SK-N-SH (cell line): ENCODE measurements around the gene C16orf87. TPM values are rescaled to one million over a fixed set of nuclear protein-coding genes. Genes with fewer than 3 reads are reported as not detected.

Experiments used
- CTCF ChIA-PET: fragments of 300-600, 350-600 bp; formaldehyde crosslinking; extraction: SDS; loops from one replicate; lab custom pipeline; 2021; lab: Yijun Ruan, JAX
- POLR2A ChIA-PET: fragments of 350-600 bp; sonication (Branson Sonifier 250); formaldehyde crosslinking; extraction: SDS; loops from one replicate; lab custom pipeline; 2020; ENCODE audit warnings: antibody characterized with exemption, inconsistent platforms; lab: Yijun Ruan, JAX
- DNase-seq: peaks from one replicate; pipeline ENCODE4 v3.0.0; 2012
- H2AFZ ChIP-seq: fragments of 200-600 bp; sonication (generic); 2 replicates; pipeline ENCODE4 v1.8.1; 2016; ENCODE audit warnings: antibody characterized with exemption, mild to moderate bottlenecking, low read depth
- H3F3A ChIP-seq: fragments of 200-600 bp; sonication (generic); replicated peaks from 2 replicates; pipeline ENCODE3; 2016; ENCODE audit warnings: antibody characterized with exemption, mild to moderate bottlenecking; ENCODE audit not compliant: insufficient read depth
- H3K27ac ChIP-seq, 2 experiments: fragments of 200-500 bp in 1 of 2; fragments of 200-600 bp in 1 of 2; sonication (Bioruptor generic) in 1 of 2; sonication (generic), shearing (Covaris generic) in 1 of 2; 2 replicates each; pipeline versions ENCODE4 v1.5.1 to v1.6.1; 2014 to 2016; ENCODE audit warnings: low read depth in 2 of 2, inconsistent platforms in 1 of 2, low read length in 1 of 2, mild to moderate bottlenecking in 1 of 2, mixed read lengths in 1 of 2
- H3K27me3 ChIP-seq: fragments of 200-600 bp; sonication (generic), shearing (Covaris generic); 2 replicates; pipeline ENCODE4 v1.6.1; 2016; ENCODE audit warnings: mixed run types; ENCODE audit not compliant: insufficient read depth
- H3K36me3 ChIP-seq, 2 experiments: fragments of 200-500 bp in 1 of 2; fragments of 200-600 bp in 1 of 2; sonication (Bioruptor generic) in 1 of 2; sonication (generic) in 1 of 2; replicated peaks in 1 of 2; 2 replicates each; pipeline versions ENCODE3 to v1.5.1; 2014 to 2016; ENCODE audit warnings: low read length in 1 of 2, mild to moderate bottlenecking in 1 of 2; ENCODE audit not compliant: insufficient read depth in 2 of 2, control insufficient read depth in 1 of 2
- H3K4me1 ChIP-seq, 2 experiments: fragments of 200-500 bp in 1 of 2; fragments of 200-600 bp in 1 of 2; sonication (Bioruptor generic) in 1 of 2; sonication (generic), shearing (Covaris generic) in 1 of 2; 2 replicates each; pipeline versions ENCODE4 v1.5.1 to v1.6.1; 2014 to 2016; ENCODE audit warnings: low read depth in 1 of 2, low read length in 1 of 2, mixed run types in 1 of 2; ENCODE audit not compliant: insufficient read depth in 2 of 2, control insufficient read depth in 1 of 2
- H3K4me2 ChIP-seq: fragments of 200-600 bp; sonication (generic), shearing (Covaris generic); 2 replicates; pipeline ENCODE4 v1.6.1; 2017; ENCODE audit warnings: mixed run types
- H3K4me3 ChIP-seq, 2 experiments: fragments of 200-500 bp in 1 of 2; fragments of 200-600 bp in 1 of 2; sonication (Bioruptor generic) in 1 of 2; sonication (generic), shearing (Covaris generic) in 1 of 2; 2 replicates each; pipeline versions ENCODE4 v1.5.1 to v1.8.1; 2014 to 2016; ENCODE audit warnings: low read depth in 2 of 2, inconsistent platforms in 1 of 2, low read length in 1 of 2, mild to moderate bottlenecking in 1 of 2, mixed read lengths in 1 of 2, moderate library complexity in 1 of 2
- H3K79me2 ChIP-seq: fragments of 200-600 bp; sonication (generic); 2 replicates; pipeline ENCODE4 v1.8.1; 2017; ENCODE audit warnings: mild to moderate bottlenecking; ENCODE audit not compliant: insufficient read depth
- H3K9ac ChIP-seq: fragments of 200-600 bp; sonication (generic); 2 replicates; pipeline ENCODE4 v1.6.1; 2017; ENCODE audit warnings: mixed run types
- H3K9me2 ChIP-seq: fragments of 200-600 bp; sonication (generic); 2 replicates; pipeline ENCODE4 v1.6.1; 2017; ENCODE audit warnings: mixed run types
- H3K9me3 ChIP-seq: fragments of 200-600 bp; sonication (generic); 2 replicates; pipeline ENCODE4 v1.6.1; 2017; ENCODE audit warnings: mixed run types, mild to moderate bottlenecking, moderate library complexity
- H4K20me1 ChIP-seq: fragments of 200-600 bp; sonication (generic); 2 replicates; pipeline ENCODE4 v1.6.1; 2017; ENCODE audit warnings: mild to moderate bottlenecking, mixed run types; ENCODE audit not compliant: insufficient read depth
- CHD2 ChIP-seq: fragments of 150-350 bp; IDR thresholded peaks from 2 replicates; pipeline ENCODE4 v1.6.1; 2018; ENCODE audit warnings: low read length; ENCODE audit not compliant: partially characterized antibody
- ELF1 ChIP-seq: IDR thresholded peaks from 2 replicates; pipeline ENCODE4 v1.4.0; 2012
- EP300 ChIP-seq, 2 experiments: IDR thresholded peaks; 2 replicates each; pipeline versions ENCODE4 v1.4.0 to v1.6.1; 2012; ENCODE audit warnings: borderline replicate concordance in 1 of 2, low read depth in 1 of 2, low read length in 1 of 2
- FOSL2 ChIP-seq: IDR thresholded peaks from 2 replicates; pipeline ENCODE4 v1.4.0; 2012; ENCODE audit warnings: low read depth, mild to moderate bottlenecking, moderate library complexity, borderline replicate concordance
- FOXM1 ChIP-seq: IDR thresholded peaks from 2 replicates; pipeline ENCODE4 v1.4.0; 2012; ENCODE audit warnings: low read depth, mild to moderate bottlenecking
- GATA2 ChIP-seq: sonication (generic); formaldehyde crosslinking; IDR thresholded peaks from 2 replicates; pipeline ENCODE4 v1.5.0; 2020; ENCODE audit warnings: mild to moderate bottlenecking, missing genetic modification reagents
- JUND ChIP-seq: IDR thresholded peaks from 2 replicates; pipeline ENCODE4 v1.4.0; 2012
- NFIC ChIP-seq: IDR thresholded peaks from 2 replicates; pipeline ENCODE4 v1.4.0; 2012; ENCODE audit warnings: borderline replicate concordance
- RAD21 ChIP-seq: IDR thresholded peaks from 2 replicates; pipeline ENCODE4 v1.6.1; 2012; ENCODE audit warnings: mild to moderate bottlenecking, low read length
- RCOR1 ChIP-seq: fragments of 150-350 bp; IDR thresholded peaks from 2 replicates; pipeline ENCODE4 v1.6.1; 2017; ENCODE audit warnings: antibody characterized with exemption, low read length
- RXRA ChIP-seq: IDR thresholded peaks from 2 replicates; pipeline ENCODE4 v1.4.0; 2012; ENCODE audit warnings: low read depth, mild to moderate bottlenecking, borderline replicate concordance
- SIN3A ChIP-seq: IDR thresholded peaks from 2 replicates; pipeline ENCODE4 v1.6.1; 2012; ENCODE audit warnings: low read depth, mild to moderate bottlenecking, low read length, moderate library complexity, borderline replicate concordance
- SMC3 ChIP-seq: IDR thresholded peaks from 2 replicates; pipeline ENCODE4 v1.6.1; 2012; ENCODE audit warnings: low read depth, low read length, improper control_type of control experiment
- TCF12 ChIP-seq: IDR thresholded peaks from 2 replicates; pipeline ENCODE4 v1.4.0; 2012
- WGBS: methylation state at CpG from one replicate; pipeline ENCODE4 v1.1.6; 2017; ENCODE audit warnings: low lambda C conversion rate; 5-methylcytosine and 5-hydroxymethylcytosine counted together
- polyA plus RNA-seq, 3 experiments: library from polyadenylated mRNA; depleted of rRNA; stranded (reverse); fragments of >200 nt; gene quantifications; 2 replicates each; pipeline ENCODE4 v1.2.3, GENCODE V29; 2012
- TF ChIP-seq, protein P1 (sequence below): IDR thresholded peaks from 2 replicates; pipeline ENCODE4; 2012
- TF ChIP-seq, protein P2 (sequence below): IDR thresholded peaks from 2 replicates; pipeline ENCODE4 v1.4.0; 2012; ENCODE audit warnings: low read depth, borderline replicate concordance
- TF ChIP-seq, protein P3 (sequence below): IDR thresholded peaks from 2 replicates; pipeline ENCODE4 v1.4.0; 2012; ENCODE audit warnings: low read depth

The C16orf87 gene
- polyA plus RNA-seq, 1 of the 3 experiments (the other 2 are of a cell fraction), result 3.5 TPM

DNA sequence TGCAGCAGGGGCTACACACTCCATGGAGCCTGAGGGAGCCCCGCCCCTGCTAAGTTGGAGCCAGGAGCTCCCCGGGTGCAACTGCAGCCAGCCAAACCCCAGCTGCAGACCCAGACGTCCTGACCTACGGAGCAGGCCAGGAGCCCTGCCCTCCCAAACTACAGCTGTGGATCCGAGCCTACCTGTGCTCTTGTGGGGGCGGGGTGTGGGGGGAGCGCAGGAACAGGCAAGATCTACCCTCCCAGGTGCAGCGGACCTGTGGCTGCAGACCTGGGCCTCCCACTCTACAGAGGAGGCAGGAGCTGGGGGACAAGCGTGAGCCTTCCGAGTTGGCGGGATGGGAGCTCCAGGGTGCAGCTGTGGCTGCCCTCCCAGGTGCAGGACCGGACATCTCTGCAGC lies 53.2 kb downstream of the C16orf87 start:
- TF ChIP-seq FOSL2 (no peak), RCOR1 (no peak), TCF12 (no peak), JUND (no peak), SMC3 (no peak), EP300 (IDR thresholded peaks at IDR 0.05; ENCODE audit: borderline replicate concordance in 1 of 2, low read depth in 1 of 2, low read length in 1 of 2) (no peak), CHD2 (no peak), ELF1 (no peak), SIN3A (no peak), NFIC (no peak)
- TF ChIP-seq, protein P1, sequence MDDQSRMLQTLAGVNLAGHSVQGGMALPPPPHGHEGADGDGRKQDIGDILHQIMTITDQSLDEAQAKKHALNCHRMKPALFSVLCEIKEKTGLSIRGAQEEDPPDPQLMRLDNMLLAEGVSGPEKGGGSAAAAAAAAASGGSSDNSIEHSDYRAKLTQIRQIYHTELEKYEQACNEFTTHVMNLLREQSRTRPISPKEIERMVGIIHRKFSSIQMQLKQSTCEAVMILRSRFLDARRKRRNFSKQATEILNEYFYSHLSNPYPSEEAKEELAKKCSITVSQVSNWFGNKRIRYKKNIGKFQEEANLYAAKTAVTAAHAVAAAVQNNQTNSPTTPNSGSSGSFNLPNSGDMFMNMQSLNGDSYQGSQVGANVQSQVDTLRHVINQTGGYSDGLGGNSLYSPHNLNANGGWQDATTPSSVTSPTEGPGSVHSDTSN, result no peak
- TF ChIP-seq, protein P2, sequence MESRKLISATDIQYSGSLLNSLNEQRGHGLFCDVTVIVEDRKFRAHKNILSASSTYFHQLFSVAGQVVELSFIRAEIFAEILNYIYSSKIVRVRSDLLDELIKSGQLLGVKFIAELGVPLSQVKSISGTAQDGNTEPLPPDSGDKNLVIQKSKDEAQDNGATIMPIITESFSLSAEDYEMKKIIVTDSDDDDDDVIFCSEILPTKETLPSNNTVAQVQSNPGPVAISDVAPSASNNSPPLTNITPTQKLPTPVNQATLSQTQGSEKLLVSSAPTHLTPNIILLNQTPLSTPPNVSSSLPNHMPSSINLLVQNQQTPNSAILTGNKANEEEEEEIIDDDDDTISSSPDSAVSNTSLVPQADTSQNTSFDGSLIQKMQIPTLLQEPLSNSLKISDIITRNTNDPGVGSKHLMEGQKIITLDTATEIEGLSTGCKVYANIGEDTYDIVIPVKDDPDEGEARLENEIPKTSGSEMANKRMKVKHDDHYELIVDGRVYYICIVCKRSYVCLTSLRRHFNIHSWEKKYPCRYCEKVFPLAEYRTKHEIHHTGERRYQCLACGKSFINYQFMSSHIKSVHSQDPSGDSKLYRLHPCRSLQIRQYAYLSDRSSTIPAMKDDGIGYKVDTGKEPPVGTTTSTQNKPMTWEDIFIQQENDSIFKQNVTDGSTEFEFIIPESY, result no peak
- TF ChIP-seq, protein P3, sequence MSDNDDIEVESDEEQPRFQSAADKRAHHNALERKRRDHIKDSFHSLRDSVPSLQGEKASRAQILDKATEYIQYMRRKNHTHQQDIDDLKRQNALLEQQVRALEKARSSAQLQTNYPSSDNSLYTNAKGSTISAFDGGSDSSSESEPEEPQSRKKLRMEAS, result no peak
- POLR2A ChIA-PET, result no interaction called here
- 74% methylated on average over 3 of the region's 12 CpGs for whole genome bisulfite sequencing

DNA sequence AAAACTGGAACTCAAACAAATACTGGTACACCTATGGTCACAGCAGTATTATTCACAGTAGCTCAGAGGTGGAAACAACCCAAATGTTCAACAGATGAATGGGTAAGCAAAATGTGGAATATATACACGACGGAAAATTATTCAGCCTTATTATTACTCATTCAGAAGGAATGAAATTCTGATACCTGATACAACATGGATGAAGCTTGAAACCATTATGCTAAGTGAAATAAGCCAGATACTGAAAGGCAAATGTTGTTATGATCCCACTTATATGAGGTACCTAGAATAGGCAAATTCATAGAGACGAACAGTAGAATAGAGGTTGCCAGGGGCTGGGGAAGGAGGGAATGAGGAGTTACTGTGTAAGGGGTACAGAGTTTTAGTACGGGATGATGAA lies 55.8 kb downstream of the C16orf87 start:
- Histone ChIP-seq H3K9me3 (no peaks in the 10 kb centered on the region), H3K4me3 (no peak overlapping the region), H3K36me3 (no peaks in the 10 kb centered on the region), H3K9ac (no peak overlapping the region), H2AFZ (no peak overlapping the region), H4K20me1 (no peaks in the 10 kb centered on the region), H3F3A (no peaks in the 10 kb centered on the region), H3K4me1 (no peaks in the 10 kb centered on the region; a peak in 1 of 4 replicates), H3K27me3 (no peaks in the 10 kb centered on the region), H3K4me2 (0 out of 2 replicates have a peak overlapping the region, but pooled peaks have one; percentile 5), H3K27ac (no peak overlapping the region), H3K9me2 (no peaks in the 10 kb centered on the region), H3K79me2 (no peaks in the 10 kb centered on the region)
- TF ChIP-seq FOSL2, result peak; percentile 29; the same call in 1 of the 2 replicates
- peak in 1 of 2 experiments; percentile 34; a peak in 1 of 4 replicates for TF ChIP-seq EP300 (IDR thresholded peaks at IDR 0.05; ENCODE audit: borderline replicate concordance in 1 of 2, low read depth in 1 of 2, low read length in 1 of 2)
- TF ChIP-seq ELF1, result no peak
- TF ChIP-seq RAD21, result no peak
- no peak for TF ChIP-seq FOXM1
- no peak for TF ChIP-seq RXRA
- TF ChIP-seq TCF12, result peak; percentile 70
- TF ChIP-seq JUND, result peak; percentile 62
- TF ChIP-seq, protein P1, result no peak
- TF ChIP-seq GATA2, result no peak
- POLR2A ChIA-PET, result no interaction called here
- CTCF ChIA-PET, result no interaction called here
- no peak for DNase-seq
- 27% methylated on average over 4 of the region's 4 CpGs for WGBS

More for the DNA sequence above, 53.2 kb downstream of the C16orf87 start:
- no peaks in the 10 kb centered on the region for H3K9me2 ChIP-seq
- H3K36me3 ChIP-seq, result no peaks in the 10 kb centered on the region
- no peak overlapping the region for H3K9ac ChIP-seq
- H3K4me3 ChIP-seq, result no peak overlapping the region
- no peaks in the 10 kb centered on the region for H3K9me3 ChIP-seq
- no peaks in the 10 kb centered on the region for H3K79me2 ChIP-seq
- H4K20me1 ChIP-seq, result no peaks in the 10 kb centered on the region
- H2AFZ ChIP-seq, result no peak overlapping the region
- no peaks in the 10 kb centered on the region for H3K27me3 ChIP-seq
- H3F3A ChIP-seq, result no peaks in the 10 kb centered on the region
- DNase-seq, result no peak
- H3K27ac ChIP-seq, result no peak overlapping the region
- H3K4me1 ChIP-seq, result no peaks in the 10 kb centered on the region; a peak in 1 of 4 replicates
- no peak overlapping the region for H3K4me2 ChIP-seq
- CTCF ChIA-PET, result no interaction called here
